ENCODE results near the gene HDAC11. TPM values are rescaled to one million over a fixed set of nuclear protein-coding genes. Genes with fewer than 3 reads are reported as not detected.
A peak's percentile ranks its signal among the peaks of the same experiment; 100 is the strongest.

Gene HDAC11
- total and polyA plus RNA-seq, 2 of the 13 experiments (the other 11 are each of a cell fraction or from before 2014, with no cell fraction given) = 13.7 to 33.1 TPM

- no peak for TF ChIP-seq ZNF646 (CRISPR knock-in tag; IDR thresholded peaks at IDR 0.05)
- TF ChIP-seq ARHGAP35 (CRISPR knock-in tag; IDR thresholded peaks at IDR 0.05; ENCODE audit: borderline replicate concordance) = 0 out of 2 replicates have a peak, but pooled peaks have one; percentile 60
- TF ChIP-seq BCL6 (CRISPR knock-in tag; IDR thresholded peaks at IDR 0.05) = peak; percentile 65
- TF ChIP-seq SYNCRIP (IDR thresholded peaks at IDR 0.05; ENCODE audit: insufficient read depth, low read depth, low read length) = no peak
- peak; percentile 36; the same call in 1 of the 2 replicates for TF ChIP-seq ZBTB33 (CRISPR knock-in tag; IDR thresholded peaks at IDR 0.05)
- 0 out of 2 replicates have a peak, but pooled peaks have one; percentile 23 for TF ChIP-seq SATB2 (CRISPR knock-in tag; IDR thresholded peaks at IDR 0.05)
- no peak for TF ChIP-seq ZNF12 (CRISPR knock-in tag; IDR thresholded peaks at IDR 0.05)
- no peak for TF ChIP-seq ZNF879 (CRISPR knock-in tag; IDR thresholded peaks at IDR 0.05)
- no peak for TF ChIP-seq FOXO4 (CRISPR knock-in tag; conservative IDR thresholded peaks at IDR 0.05)
- no peak for TF ChIP-seq HOXA9 (CRISPR knock-in tag; IDR thresholded peaks at IDR 0.05; ENCODE audit: borderline replicate concordance)
- no peak for TF ChIP-seq KLF12 (CRISPR knock-in tag; IDR thresholded peaks at IDR 0.05; ENCODE audit: borderline replicate concordance)
- no peak for TF ChIP-seq PHB2 (IDR thresholded peaks at IDR 0.05; ENCODE audit: partially characterized antibody)
- peak; percentile 71; the same call in 1 of the 2 replicates for TF ChIP-seq HMG20A (CRISPR knock-in tag; IDR thresholded peaks at IDR 0.05; ENCODE audit: borderline replicate concordance)
- no peak for TF ChIP-seq TGIF2 (CRISPR knock-in tag; IDR thresholded peaks at IDR 0.05)
- TF ChIP-seq ZNF205 (CRISPR knock-in tag; IDR thresholded peaks at IDR 0.05) = peak; percentile 54; the same call in 1 of the 2 replicates
- TF ChIP-seq ZNF709 (CRISPR knock-in tag; IDR thresholded peaks at IDR 0.05) = 0 out of 2 replicates have a peak, but pooled peaks have one; percentile 77
- no peak; the same call in 1 of the 2 replicates for TF ChIP-seq SETDB1 (CRISPR knock-in tag; IDR thresholded peaks at IDR 0.05; ENCODE audit: borderline replicate concordance)
- TF ChIP-seq ZNF414 (CRISPR knock-in tag; IDR thresholded peaks at IDR 0.05) = peak; percentile 42; the same call in 1 of the 2 replicates
- TF ChIP-seq ATF3 (CRISPR knock-in tag; IDR thresholded peaks at IDR 0.05) = no peak
Observed at GRCh38 chr3:13484851-13485590, 4.9 kb downstream of the HDAC11 start (continued).

Data from HepG2 (cell line).